CD14-positive monocyte (primary cell): Measurements from ENCODE around the gene DOCK4. TPM values are rescaled to one million over a fixed set of nuclear protein-coding genes. Genes with fewer than 3 reads are reported as not detected.

Source experiments
- DNase-seq, 3 donors: peaks; one replicate each; pipeline ENCODE4 v3.0.0-alpha.2; 2011 to 2022
- H2AFZ ChIP-seq: 2 replicates; pipeline ENCODE4 v1.6.0; 2012; ENCODE audit warnings: mild to moderate bottlenecking, low read depth, low read length, inconsistent platforms; ENCODE audit not compliant: insufficient read depth, poor library complexity, severe bottlenecking
- H3K27ac ChIP-seq, 2 donors: 1 replicate in 1 of 2; 2 replicates in 1 of 2; pipeline ENCODE4 v1.5.1; 2012 to 2013; ENCODE audit warnings: low read length in 2 of 2, control low read depth in 1 of 2, inconsistent platforms in 1 of 2, low read depth in 1 of 2, mild to moderate bottlenecking in 1 of 2
- H3K27me3 ChIP-seq, 2 donors: one replicate each; pipeline versions ENCODE4 v1.6.0 to v1.6.1; 2011 to 2013; ENCODE audit warnings: low read length in 2 of 2; ENCODE audit not compliant: control insufficient read depth in 2 of 2, insufficient read depth in 2 of 2
- H3K36me3 ChIP-seq, 2 donors: replicated peaks in 1 of 2; 1 replicate in 1 of 2; 2 replicates in 1 of 2; pipeline versions ENCODE4 v1.5.1 to v1.6.1; 2012 to 2013; ENCODE audit warnings: low read length in 2 of 2, control low read depth in 1 of 2, inconsistent platforms in 1 of 2, mild to moderate bottlenecking in 1 of 2; ENCODE audit not compliant: insufficient read depth in 2 of 2, control insufficient read depth in 1 of 2
- H3K4me1 ChIP-seq, 2 donors: 1 replicate in 1 of 2; 2 replicates in 1 of 2; pipeline versions ENCODE4 v1.5.1 to v1.6.1; 2012 to 2013; ENCODE audit warnings: low read length in 2 of 2, control low read depth in 1 of 2, inconsistent platforms in 1 of 2, mild to moderate bottlenecking in 1 of 2, moderate library complexity in 1 of 2; ENCODE audit not compliant: insufficient read depth in 2 of 2, control insufficient read depth in 1 of 2
- H3K4me2 ChIP-seq: replicated peaks from 2 replicates; pipeline ENCODE3; 2012; ENCODE audit warnings: low read length, moderate library complexity, mild to moderate bottlenecking; ENCODE audit not compliant: poor library complexity, severe bottlenecking; ENCODE audit errors: extremely low read depth
- H3K4me3 ChIP-seq, 3 experiments: fragments of 200-600 bp in 1 of 3; sonication (generic) in 1 of 3; replicated peaks in 1 of 3; 1 replicate in 2 of 3; 2 replicates in 1 of 3; pipeline ENCODE4 v1.5.1; 2011 to 2013; ENCODE audit warnings: low read length in 3 of 3, mild to moderate bottlenecking in 3 of 3, control low read depth in 2 of 3, low read depth in 2 of 3, inconsistent platforms in 1 of 3, moderate library complexity in 1 of 3
- H3K79me2 ChIP-seq: 2 replicates; pipeline ENCODE4 v1.6.0; 2012; ENCODE audit warnings: mild to moderate bottlenecking, control low read depth, inconsistent platforms, low read length, moderate library complexity; ENCODE audit not compliant: insufficient read depth
- H3K9ac ChIP-seq: 2 replicates; pipeline ENCODE4 v1.6.0; 2017; ENCODE audit warnings: low read length, mild to moderate bottlenecking; ENCODE audit not compliant: insufficient read depth, poor library complexity, severe bottlenecking
- H3K9me3 ChIP-seq, 2 donors: replicated peaks in 1 of 2; 1 replicate in 1 of 2; 2 replicates in 1 of 2; pipeline versions ENCODE4 v1.5.1 to v1.6.1; 2012 to 2013; ENCODE audit warnings: low read length in 2 of 2, control low read depth in 1 of 2; ENCODE audit not compliant: control insufficient read depth in 1 of 2, insufficient read depth in 1 of 2
- H4K20me1 ChIP-seq: 2 replicates; pipeline ENCODE4 v1.6.0; 2012; ENCODE audit warnings: mild to moderate bottlenecking, low read length, control low read depth, moderate library complexity; ENCODE audit not compliant: insufficient read depth
- H3K27ac Mint-ChIP-seq, 7 donors: one replicate each; pipeline ENCODE4 v1.8.0; 2020; ENCODE audit warnings: mild to moderate bottlenecking in 7 of 7, mixed read lengths in 7 of 7, moderate library complexity in 6 of 7, inconsistent platforms in 2 of 7
- H3K27me3 Mint-ChIP-seq, 3 donors: one replicate each; pipeline ENCODE4 v1.8.0; 2021 to 2022; ENCODE audit warnings: low read depth in 3 of 3, mild to moderate bottlenecking in 3 of 3, mixed read lengths in 3 of 3, moderate library complexity in 3 of 3, inconsistent platforms in 1 of 3
- H3K36me3 Mint-ChIP-seq, 2 donors: one replicate each; pipeline ENCODE4 v1.8.0; 2020; ENCODE audit warnings: mixed read lengths in 2 of 2, inconsistent platforms in 1 of 2, mild to moderate bottlenecking in 1 of 2
- H3K4me1 Mint-ChIP-seq: one replicate; pipeline ENCODE4 v1.8.0; 2020; ENCODE audit warnings: mild to moderate bottlenecking, mixed read lengths
- H3K4me3 Mint-ChIP-seq, 2 donors: one replicate each; pipeline ENCODE4 v1.8.0; 2020; ENCODE audit warnings: mild to moderate bottlenecking in 2 of 2, mixed read lengths in 2 of 2, moderate library complexity in 1 of 2
- H3K9me3 Mint-ChIP-seq, 7 donors: one replicate each; pipeline ENCODE4 v1.8.0; 2020 to 2022; ENCODE audit warnings: mixed read lengths in 7 of 7, mild to moderate bottlenecking in 6 of 7, moderate library complexity in 6 of 7, inconsistent platforms in 2 of 7
- CTCF ChIP-seq: fragments of 200-600 bp; IDR thresholded peaks from one replicate; pipeline ENCODE4 v1.8.0; 2022; ENCODE audit warnings: antibody characterized with exemption, mild to moderate bottlenecking
- WGBS: methylation state at CpG from one replicate; pipeline ENCODE4 v1.1.5; 2013; ENCODE audit warnings: missing lambda C conversion rate; ENCODE audit not compliant: insufficient coverage; 5-methylcytosine and 5-hydroxymethylcytosine counted together
- intact Hi-C, 2 donors: fragments of 100-400 bp; cut with micrococcal nuclease; formaldehyde crosslinking; loops; one replicate each; pipeline versions ENCODE4 v1.15.0 to v1.15.1; 2023
- polyA plus RNA-seq, 3 donors: library from polyadenylated mRNA; depleted of rRNA in 1 of 3; unstranded in 2 of 3; stranded (reverse) in 1 of 3; fragments of 300-500 nt in 2 of 3; fragments of >200 nt in 1 of 3; fragmentation: Illumina TruSeq in 2 of 3; gene quantifications; 1 replicate in 2 of 3; 2 replicates in 1 of 3; pipeline ENCODE4 v1.2.3, GENCODE V29; 2012 to 2021

DOCK4 gene
- polyA plus RNA-seq, 3 donors, result 1.3 to 5.0 (median 2.7) TPM

GRCh38 chr7:111813306-111813705, 392.9 kb downstream of the DOCK4 start:
- Mint-ChIP-seq H3K9me3 (peaks cover 0 to 9% (median 3%) of the 10 kb centered on the region in 7 donors), H3K27me3 (peaks cover 0 to 2% (median 1%) of the 10 kb centered on the region in 3 donors), H3K4me1 (no peaks in the 10 kb centered on the region), H3K4me3 (no peak overlapping the region), H3K36me3 (no peaks in the 10 kb centered on the region), H3K27ac (no peak overlapping the region)
- no peaks in the 10 kb centered on the region for H3K4me1 ChIP-seq
- no peak overlapping the region for H3K27ac ChIP-seq
- H3K4me3 ChIP-seq, result no peak overlapping the region
- H4K20me1 ChIP-seq, result no peaks in the 10 kb centered on the region
- no peak overlapping the region for H2AFZ ChIP-seq
- no peaks in the 10 kb centered on the region for H3K27me3 ChIP-seq
- no peak for TF ChIP-seq CTCF
- H3K79me2 ChIP-seq, result no peaks in the 10 kb centered on the region
- H3K9me3 ChIP-seq, result peaks cover 0 to 7% of the 10 kb centered on the region in 2 donors
- WGBS, result 100% methylated on average over 1 of the region's 4 CpGs
- H3K36me3 ChIP-seq, result no peaks in the 10 kb centered on the region
- H3K9ac ChIP-seq, result no peak overlapping the region
- intact Hi-C loops, result no loop called here
- no peak overlapping the region for H3K4me2 ChIP-seq
- DNase-seq, result no peak

DNA sequence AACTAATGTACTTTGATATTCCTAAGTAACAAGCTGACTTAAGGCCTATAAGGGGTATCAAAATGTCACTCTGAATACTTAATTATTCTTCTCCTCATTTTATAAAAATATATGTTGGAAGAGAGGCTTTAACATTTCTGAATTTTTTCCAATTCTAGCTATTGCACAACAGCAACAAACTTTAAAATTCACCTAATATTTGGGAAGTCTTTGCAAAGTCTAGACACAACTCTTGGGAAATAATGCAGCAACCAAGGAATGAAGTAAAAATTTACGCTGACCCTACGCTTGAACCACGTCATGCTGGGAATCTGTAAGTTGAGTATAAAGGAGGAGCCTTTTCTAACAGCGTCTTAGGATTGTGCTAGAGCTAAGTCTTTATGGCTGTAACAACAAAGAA, 400.0 kb downstream of the DOCK4 start:
- Mint-ChIP-seq H3K27ac (no peak overlapping the region), H3K27me3 (no peaks in the 10 kb centered on the region), H3K4me3 (no peak overlapping the region), H3K4me1 (no peaks in the 10 kb centered on the region), H3K36me3 (no peaks in the 10 kb centered on the region), H3K9me3 (peaks cover 3 to 26% (median 10%) of the 10 kb centered on the region in 7 donors)
- Histone ChIP-seq H3K27me3 (no peaks in the 10 kb centered on the region), H3K4me2 (no peak overlapping the region), H4K20me1 (no peaks in the 10 kb centered on the region), H3K36me3 (no peaks in the 10 kb centered on the region), H3K9me3 (peaks cover 11 to 21% of the 10 kb centered on the region in 2 donors), H3K27ac (no peak overlapping the region), H3K9ac (no peak overlapping the region), H2AFZ (no peak overlapping the region), H3K4me3 (no peak overlapping the region), H3K79me2 (no peaks in the 10 kb centered on the region), H3K4me1 (no peaks in the 10 kb centered on the region)
- WGBS, result 100% methylated on average over 3 of the region's 4 CpGs
- no peak for DNase-seq
- TF ChIP-seq CTCF, result no peak
- intact Hi-C loops, result no loop called here
